ENCODE measurements around the gene TECTB.

Gene TECTB

GRCh38 chr10:112314822-112315474 is 31.7 kb downstream of the TECTB start:
- ChIA-PET CTCF (interaction anchor here (0.7 to 15.8 kb wide), 27 partner anchors 8 to 1239 kb away, joined by 3 to 271 read pairs (median 4); no protein-coding TSS in a partner anchor), POLR2A (no interaction called here)
- H3K4me3 ChIP-seq (ENCODE audit: low read depth, low read length): no peak overlapping the region
- TF ChIP-seq CTCF (IDR thresholded peaks at IDR 0.05; ENCODE audit: insufficient read depth, low read length, missing control alignments): peak; percentile 90
- no peak for DNase-seq (ENCODE audit: low read depth, low spot score)

GRCh38 chr10:112327678-112328077 is 44.5 kb downstream of the TECTB start:
- TF ChIP-seq CTCF (IDR thresholded peaks at IDR 0.05; ENCODE audit: insufficient read depth, low read length, missing control alignments): no peak
- no peak for DNase-seq (ENCODE audit: low read depth, low spot score)
- no peak overlapping the region for H3K4me3 ChIP-seq (ENCODE audit: low read depth, low read length)
- ChIA-PET POLR2A (no interaction called here), CTCF (interaction anchor here (1.0 to 2.3 kb wide), 3 partner anchors 8 to 266 kb away, joined by 3 to 10 read pairs (median 4); no protein-coding TSS in a partner anchor)

- TF ChIP-seq CTCF (IDR thresholded peaks at IDR 0.05; ENCODE audit: insufficient read depth, low read length, missing control alignments): no peak
- CTCF ChIA-PET: interaction anchor here (1.0 to 1.7 kb wide), 5 partner anchors 13 to 574 kb away, joined by 3 to 7 read pairs (median 3); no protein-coding TSS in a partner anchor
- POLR2A ChIA-PET: no interaction called here
- no peak overlapping the region for H3K4me3 ChIP-seq (ENCODE audit: low read depth, low read length)
- no peak for DNase-seq (ENCODE audit: low read depth, low spot score)
Measured at GRCh38 chr10:112330162-112330561, 47.0 kb downstream of the TECTB start.

GRCh38 chr10:112330607-112331160 is 47.5 kb downstream of the TECTB start:
- no peak for DNase-seq (ENCODE audit: low read depth, low spot score)
- TF ChIP-seq CTCF (IDR thresholded peaks at IDR 0.05; ENCODE audit: insufficient read depth, low read length, missing control alignments): no peak
- POLR2A ChIA-PET: no interaction called here
- CTCF ChIA-PET: interaction anchor here (1.0 to 1.7 kb wide), 5 partner anchors 14 to 574 kb away, joined by 3 to 7 read pairs (median 3); no protein-coding TSS in a partner anchor
- H3K4me3 ChIP-seq (ENCODE audit: low read depth, low read length): no peak overlapping the region

GRCh38 chr10:112332022-112332421 is 48.8 kb downstream of the TECTB start:
- ChIA-PET CTCF (no interaction called here), POLR2A (no interaction called here)
- H3K4me3 ChIP-seq (ENCODE audit: low read depth, low read length): no peak overlapping the region
- DNase-seq (ENCODE audit: low read depth, low spot score): no peak
- no peak for TF ChIP-seq CTCF (IDR thresholded peaks at IDR 0.05; ENCODE audit: insufficient read depth, low read length, missing control alignments)

- POLR2A ChIA-PET: no interaction called here
- no peak for DNase-seq (ENCODE audit: low read depth, low spot score)
Measured at GRCh38 chr10:112332509-112333228, 49.5 kb downstream of the TECTB start.

More at GRCh38 chr10:112332509-112333228, 49.5 kb downstream of the TECTB start:
- no peak for TF ChIP-seq CTCF (IDR thresholded peaks at IDR 0.05; ENCODE audit: insufficient read depth, low read length, missing control alignments)
- CTCF ChIA-PET: interaction anchor here (0.8 to 1.2 kb wide), 3 partner anchors 18 to 143 kb away, joined by 3 to 4 read pairs (median 3); no protein-coding TSS in a partner anchor
- H3K4me3 ChIP-seq (ENCODE audit: low read depth, low read length): no peak overlapping the region
